Calu3 (cell line): ENCODE measurements around the gene IDH3B. TPM values are rescaled to one million over a fixed set of nuclear protein-coding genes. Genes with fewer than 3 reads are reported as not detected.
"Not testable (repeated sequence)": the region's sequence is repeated elsewhere in the genome, so short reads cannot be mapped to it uniquely, and the experiment has no call there.

Experiments used
- BruUV-seq: library from RNA; stranded (reverse); fragments of 400-500 nt; replicated peaks from 2 replicates; lab custom pipeline; 2021; lab: Mats Ljungman, UMichigan
- CTCF ChIA-PET: fragments of 300-600 bp; sonication (Branson Sonifier 250); formaldehyde crosslinking; loops from one replicate; lab custom pipeline; 2022; ENCODE audit warnings: antibody characterized with exemption; lab: Charles Lee
- DNase-seq: peaks from one replicate; pipeline ENCODE4 v3.0.0; 2022
- H3K27ac Mint-ChIP-seq: one replicate; pipeline ENCODE4 v1.8.0; 2022; ENCODE audit warnings: mixed read lengths; ENCODE audit not compliant: unreplicated experiment
- H3K27me3 Mint-ChIP-seq: one replicate; pipeline ENCODE4 v1.8.0; 2022; ENCODE audit warnings: mixed read lengths; ENCODE audit not compliant: unreplicated experiment
- H3K36me3 Mint-ChIP-seq: one replicate; pipeline ENCODE4 v1.8.0; 2022; ENCODE audit warnings: mild to moderate bottlenecking, moderate library complexity, mixed read lengths; ENCODE audit not compliant: insufficient read depth, unreplicated experiment
- H3K4me1 Mint-ChIP-seq: one replicate; pipeline ENCODE4 v1.8.0; 2022; ENCODE audit warnings: mild to moderate bottlenecking, low read depth, mixed read lengths; ENCODE audit not compliant: unreplicated experiment
- H3K4me3 Mint-ChIP-seq: one replicate; pipeline ENCODE4 v1.8.0; 2022; ENCODE audit warnings: mild to moderate bottlenecking, low read depth, moderate library complexity, mixed read lengths; ENCODE audit not compliant: unreplicated experiment
- H3K9me3 Mint-ChIP-seq: one replicate; pipeline ENCODE4 v1.8.0; 2022; ENCODE audit warnings: low read depth, mixed read lengths; ENCODE audit not compliant: unreplicated experiment
- intact Hi-C: fragments of 100-400 bp; cut with micrococcal nuclease; formaldehyde crosslinking; loops from one replicate; pipeline ENCODE4 v1.10.0; 2022; ENCODE audit not compliant: unreplicated experiment
- total RNA-seq: library from RNA; stranded (reverse); gene quantifications from 2 replicates; pipeline ENCODE4 v1.2.3, GENCODE V29; 2022
- TF ChIP-seq, protein P1 (sequence below): fragments of 200-600 bp; IDR thresholded peaks from one replicate; pipeline ENCODE4 v1.8.0; 2022; ENCODE audit warnings: antibody characterized with exemption; ENCODE audit not compliant: unreplicated experiment

IDH3B gene
- total RNA-seq, 1 experiment from 2014 or later = 73.6 TPM

DNA sequence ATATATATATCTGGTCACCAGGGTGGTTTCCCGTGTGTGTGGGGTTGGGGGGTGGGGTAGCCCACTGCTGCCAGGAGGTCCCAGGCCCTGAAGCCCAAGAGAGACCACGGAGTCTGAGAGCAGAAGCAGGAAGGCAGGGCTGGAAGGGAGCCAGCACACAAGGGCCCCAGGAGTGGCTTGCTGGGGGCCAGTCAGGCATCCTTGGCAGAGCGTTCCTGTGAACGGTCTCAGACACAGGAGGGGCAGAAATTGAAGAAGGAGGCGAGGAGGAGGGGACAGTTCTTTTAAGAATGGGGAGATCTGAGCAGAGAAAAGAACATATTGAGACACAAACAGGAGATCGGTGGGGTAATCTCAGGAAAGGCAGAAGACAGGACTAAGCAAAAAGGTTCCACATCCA is 26.7 kb upstream of the IDH3B start:
- CTCF ChIA-PET = no interaction called here
- Mint-ChIP-seq H3K4me1 (peaks cover 12% of the 10 kb centered on the region), H3K4me3 (no peak overlapping the region), H3K27me3 (peaks cover 54% of the 10 kb centered on the region), H3K27ac (peak overlapping the region; percentile 10), H3K36me3 (peaks cover 13% of the 10 kb centered on the region), H3K9me3 (no peaks in the 10 kb centered on the region)
- no TSS peak for BruUV-seq
- TF ChIP-seq, protein P1, sequence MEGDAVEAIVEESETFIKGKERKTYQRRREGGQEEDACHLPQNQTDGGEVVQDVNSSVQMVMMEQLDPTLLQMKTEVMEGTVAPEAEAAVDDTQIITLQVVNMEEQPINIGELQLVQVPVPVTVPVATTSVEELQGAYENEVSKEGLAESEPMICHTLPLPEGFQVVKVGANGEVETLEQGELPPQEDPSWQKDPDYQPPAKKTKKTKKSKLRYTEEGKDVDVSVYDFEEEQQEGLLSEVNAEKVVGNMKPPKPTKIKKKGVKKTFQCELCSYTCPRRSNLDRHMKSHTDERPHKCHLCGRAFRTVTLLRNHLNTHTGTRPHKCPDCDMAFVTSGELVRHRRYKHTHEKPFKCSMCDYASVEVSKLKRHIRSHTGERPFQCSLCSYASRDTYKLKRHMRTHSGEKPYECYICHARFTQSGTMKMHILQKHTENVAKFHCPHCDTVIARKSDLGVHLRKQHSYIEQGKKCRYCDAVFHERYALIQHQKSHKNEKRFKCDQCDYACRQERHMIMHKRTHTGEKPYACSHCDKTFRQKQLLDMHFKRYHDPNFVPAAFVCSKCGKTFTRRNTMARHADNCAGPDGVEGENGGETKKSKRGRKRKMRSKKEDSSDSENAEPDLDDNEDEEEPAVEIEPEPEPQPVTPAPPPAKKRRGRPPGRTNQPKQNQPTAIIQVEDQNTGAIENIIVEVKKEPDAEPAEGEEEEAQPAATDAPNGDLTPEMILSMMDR = no peak
- DNase-seq = no peak
- intact Hi-C loops = no loop called here

DNA sequence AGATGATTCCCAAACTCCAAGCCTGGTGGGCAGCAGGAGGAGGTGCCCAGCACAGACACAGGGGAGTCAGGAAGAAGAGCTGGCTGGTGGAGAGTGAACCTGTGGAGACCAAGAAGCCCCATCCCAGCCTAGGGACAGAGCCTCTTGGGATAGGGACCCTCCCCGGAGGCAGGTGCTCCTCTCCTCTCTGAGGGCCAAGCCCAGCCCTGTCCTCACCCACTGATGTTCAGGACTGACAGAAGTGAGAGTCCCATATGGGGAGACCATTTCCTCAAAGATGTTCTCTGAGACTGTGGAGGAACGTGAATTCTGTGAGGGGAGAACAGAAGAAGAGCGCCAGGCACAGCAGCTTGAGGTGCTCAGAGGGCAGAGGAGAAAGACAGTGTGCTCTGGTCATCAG is 26.2 kb upstream of the IDH3B start:
- no TSS peak for BruUV-seq
- peaks cover 13% of the 10 kb centered on the region for H3K36me3 Mint-ChIP-seq
- H3K4me1 Mint-ChIP-seq = peaks cover 12% of the 10 kb centered on the region
- TF ChIP-seq, protein P1 = no peak
- no peak overlapping the region for H3K4me3 Mint-ChIP-seq
- H3K9me3 Mint-ChIP-seq = no peaks in the 10 kb centered on the region
- peaks cover 49% of the 10 kb centered on the region for H3K27me3 Mint-ChIP-seq
- no peak for DNase-seq
- H3K27ac Mint-ChIP-seq = no peak overlapping the region
- CTCF ChIA-PET = no interaction called here
- intact Hi-C loops = no loop called here

DNA sequence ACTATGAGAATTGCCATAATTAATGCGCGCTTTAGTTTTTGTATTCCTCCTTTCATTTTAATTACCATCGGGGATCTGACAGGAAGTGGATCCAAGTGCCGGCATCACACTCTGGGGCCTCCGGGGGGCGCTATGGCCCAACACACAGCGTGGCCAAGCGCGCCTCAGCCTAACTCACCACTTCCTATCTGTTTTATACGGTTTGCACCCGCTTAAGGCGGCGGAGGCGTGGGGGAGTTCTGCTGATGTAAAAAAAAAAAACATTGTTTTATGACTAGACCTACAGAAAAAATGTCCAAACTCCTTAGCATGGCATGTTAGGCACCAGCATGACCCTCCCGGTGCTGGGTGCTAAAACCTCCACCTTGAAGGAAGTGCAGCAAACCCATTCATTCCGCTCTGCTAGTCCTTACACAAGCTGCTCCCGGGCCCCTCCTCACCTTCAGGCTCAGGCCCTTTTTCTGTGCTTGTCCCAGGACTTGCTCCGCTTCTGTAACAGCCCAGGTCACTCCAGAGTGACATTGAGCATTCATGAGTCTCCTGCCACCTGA is 24.1 kb upstream of the IDH3B start:
- BruUV-seq = no TSS peak
- no peaks in the 10 kb centered on the region for H3K9me3 Mint-ChIP-seq
- CTCF ChIA-PET = no interaction called here
- no peak overlapping the region for H3K4me3 Mint-ChIP-seq
- H3K27ac Mint-ChIP-seq = no peak overlapping the region
- TF ChIP-seq, protein P1 = no peak
- DNase-seq = no peak
- H3K36me3 Mint-ChIP-seq = peaks cover 13% of the 10 kb centered on the region
- H3K27me3 Mint-ChIP-seq = peaks cover 42% of the 10 kb centered on the region
- peaks cover 12% of the 10 kb centered on the region for H3K4me1 Mint-ChIP-seq
- intact Hi-C loops = no loop called here

DNA sequence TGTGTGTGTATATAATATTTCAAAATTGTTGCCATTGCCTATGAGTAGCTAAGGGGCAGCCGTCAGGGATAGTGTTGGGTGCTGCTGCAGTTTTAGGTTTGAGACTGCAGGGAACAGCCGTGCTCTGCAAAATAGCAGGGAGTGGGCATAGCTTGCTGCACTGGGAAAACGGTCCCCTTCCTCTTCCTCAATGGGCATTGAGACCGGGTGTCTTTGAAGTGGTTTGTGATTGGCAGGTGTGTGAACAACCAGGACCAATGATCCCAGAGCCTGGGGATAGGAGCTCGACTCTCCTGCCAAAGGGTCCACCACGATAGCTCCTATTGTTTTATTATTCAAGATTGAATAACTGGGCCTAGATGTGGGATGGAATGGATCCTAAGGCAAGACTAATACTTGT is 23.5 kb upstream of the IDH3B start:
- DNase-seq = no peak
- peaks cover 13% of the 10 kb centered on the region for H3K36me3 Mint-ChIP-seq
- intact Hi-C loops = no loop called here
- TF ChIP-seq, protein P1 = no peak
- H3K4me1 Mint-ChIP-seq = peaks cover 12% of the 10 kb centered on the region
- H3K4me3 Mint-ChIP-seq = no peak overlapping the region
- no peaks in the 10 kb centered on the region for H3K9me3 Mint-ChIP-seq
- CTCF ChIA-PET = no interaction called here
- BruUV-seq = no TSS peak
- peaks cover 47% of the 10 kb centered on the region for H3K27me3 Mint-ChIP-seq
- H3K27ac Mint-ChIP-seq = no peak overlapping the region

DNA sequence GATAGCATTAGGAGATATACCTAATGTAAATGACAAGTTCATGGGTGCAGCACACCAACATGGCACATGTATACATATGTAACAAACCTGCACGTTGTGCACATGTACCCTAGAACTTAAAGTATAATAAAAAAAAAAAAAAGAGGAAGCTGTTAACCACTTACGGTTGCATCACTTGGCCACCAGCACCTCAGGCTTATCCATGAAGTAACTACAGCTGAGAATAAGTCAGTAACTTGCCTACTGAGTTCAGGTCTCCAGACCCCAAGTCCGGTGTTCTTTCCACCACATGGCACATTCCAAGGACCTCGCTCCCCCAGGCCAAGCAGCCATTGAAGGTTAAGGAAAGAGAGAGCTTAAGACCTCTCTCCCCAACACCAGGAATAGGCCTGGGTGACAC is 20.8 kb upstream of the IDH3B start:
- H3K4me3 Mint-ChIP-seq, H3K36me3 Mint-ChIP-seq, H3K27ac Mint-ChIP-seq, DNase-seq, H3K9me3 Mint-ChIP-seq, intact Hi-C loops, H3K4me1 Mint-ChIP-seq, BruUV-seq, CTCF ChIA-PET: not testable (repeated sequence)
- peaks cover 45% of the 10 kb centered on the region for H3K27me3 Mint-ChIP-seq

DNA sequence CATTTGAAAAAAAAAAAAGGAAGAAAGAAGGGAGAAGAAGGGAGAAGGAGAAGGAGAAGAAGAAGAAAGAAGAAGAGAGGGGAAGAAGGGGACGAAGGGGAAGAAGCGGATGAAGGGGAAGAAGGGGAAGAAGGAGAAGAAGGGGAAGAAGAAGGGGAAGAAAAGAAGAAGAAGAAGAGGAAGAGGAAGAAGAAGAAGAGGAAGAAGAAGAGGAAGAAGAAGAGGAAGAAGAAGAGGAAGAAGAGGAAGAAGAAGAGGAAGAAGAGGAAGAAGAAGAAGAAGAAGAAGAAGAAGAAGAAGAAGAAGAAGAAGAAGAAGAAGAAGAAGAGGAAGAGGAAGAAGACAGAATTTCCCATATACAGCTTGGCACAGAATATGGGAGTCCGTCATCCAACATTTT is 18.0 kb upstream of the IDH3B start:
- H3K4me3 Mint-ChIP-seq, H3K9me3 Mint-ChIP-seq, CTCF ChIA-PET, DNase-seq, H3K4me1 Mint-ChIP-seq, H3K27ac Mint-ChIP-seq, BruUV-seq, H3K36me3 Mint-ChIP-seq, intact Hi-C loops: not testable (repeated sequence)
- peaks cover 52% of the 10 kb centered on the region for H3K27me3 Mint-ChIP-seq
